Measurements from ENCODE around the gene PWWP2B.
A peak's percentile ranks its signal among the peaks of the same experiment; 100 is the strongest.

Gene PWWP2B

GRCh38 chr10:132463333-132464255 is 66.6 kb downstream of the PWWP2B start:
- H3K9me3 ChIP-seq, result no peaks in the 10 kb centered on the region
- H3K4me1 ChIP-seq, result no peaks in the 10 kb centered on the region

GRCh38 chr10:132464256-132465192 is 67.5 kb downstream of the PWWP2B start:
- peak; percentile 2 for DNase-seq
- H3K9me3 ChIP-seq, result no peaks in the 10 kb centered on the region
- no peak overlapping the region for H3K4me3 ChIP-seq (ENCODE audit: low read depth, low read length)
- no peak for TF ChIP-seq CTCF (IDR thresholded peaks at IDR 0.05; ENCODE audit: low read depth, low read length)
- no peaks in the 10 kb centered on the region for H3K36me3 ChIP-seq
- no peaks in the 10 kb centered on the region for H3K4me1 ChIP-seq
- H3K27me3 ChIP-seq, result no peaks in the 10 kb centered on the region

More at GRCh38 chr10:132463333-132464255, 66.6 kb downstream of the PWWP2B start:
- DNase-seq, result peak; percentile 7
- H3K4me3 ChIP-seq (ENCODE audit: low read depth, low read length), result no peak overlapping the region
- TF ChIP-seq CTCF (IDR thresholded peaks at IDR 0.05; ENCODE audit: low read depth, low read length), result no peak
- no peaks in the 10 kb centered on the region for H3K36me3 ChIP-seq
- H3K27me3 ChIP-seq, result no peaks in the 10 kb centered on the region

GRCh38 chr10:132465193-132465888 is 68.3 kb downstream of the PWWP2B start:
- Histone ChIP-seq H3K27me3 (no peaks in the 10 kb centered on the region), H3K4me3 (ENCODE audit: low read depth, low read length) (no peak overlapping the region), H3K36me3 (no peaks in the 10 kb centered on the region), H3K9me3 (no peaks in the 10 kb centered on the region), H3K4me1 (no peaks in the 10 kb centered on the region)
- DNase-seq, result peak; percentile 5
- no peak for TF ChIP-seq CTCF (IDR thresholded peaks at IDR 0.05; ENCODE audit: low read depth, low read length)

- peak; percentile 4 for DNase-seq
- H3K4me1 ChIP-seq, result no peaks in the 10 kb centered on the region
- H3K36me3 ChIP-seq, result no peaks in the 10 kb centered on the region
- no peaks in the 10 kb centered on the region for H3K27me3 ChIP-seq
- no peak for TF ChIP-seq CTCF (IDR thresholded peaks at IDR 0.05; ENCODE audit: low read depth, low read length)
- no peaks in the 10 kb centered on the region for H3K9me3 ChIP-seq
- no peak overlapping the region for H3K4me3 ChIP-seq (ENCODE audit: low read depth, low read length)
Measured at GRCh38 chr10:132465889-132466519, 69.0 kb downstream of the PWWP2B start.

GRCh38 chr10:132466520-132467463 is 69.8 kb downstream of the PWWP2B start:
- no peak for TF ChIP-seq CTCF (IDR thresholded peaks at IDR 0.05; ENCODE audit: low read depth, low read length)
- no peaks in the 10 kb centered on the region for H3K4me1 ChIP-seq
- no peak overlapping the region for H3K4me3 ChIP-seq (ENCODE audit: low read depth, low read length)
- no peaks in the 10 kb centered on the region for H3K27me3 ChIP-seq
- H3K36me3 ChIP-seq, result no peaks in the 10 kb centered on the region
- peak; percentile 6 for DNase-seq
- H3K9me3 ChIP-seq, result no peaks in the 10 kb centered on the region
